Inferior parietal cortex (tissue), 1 donor: ENCODE data around the gene LYPD1.

Source experiments
- DNase-seq: peaks from one replicate; pipeline ENCODE4 v3.0.0-alpha.2; 2016; ENCODE audit errors: extremely low spot score

LYPD1 gene

DNA sequence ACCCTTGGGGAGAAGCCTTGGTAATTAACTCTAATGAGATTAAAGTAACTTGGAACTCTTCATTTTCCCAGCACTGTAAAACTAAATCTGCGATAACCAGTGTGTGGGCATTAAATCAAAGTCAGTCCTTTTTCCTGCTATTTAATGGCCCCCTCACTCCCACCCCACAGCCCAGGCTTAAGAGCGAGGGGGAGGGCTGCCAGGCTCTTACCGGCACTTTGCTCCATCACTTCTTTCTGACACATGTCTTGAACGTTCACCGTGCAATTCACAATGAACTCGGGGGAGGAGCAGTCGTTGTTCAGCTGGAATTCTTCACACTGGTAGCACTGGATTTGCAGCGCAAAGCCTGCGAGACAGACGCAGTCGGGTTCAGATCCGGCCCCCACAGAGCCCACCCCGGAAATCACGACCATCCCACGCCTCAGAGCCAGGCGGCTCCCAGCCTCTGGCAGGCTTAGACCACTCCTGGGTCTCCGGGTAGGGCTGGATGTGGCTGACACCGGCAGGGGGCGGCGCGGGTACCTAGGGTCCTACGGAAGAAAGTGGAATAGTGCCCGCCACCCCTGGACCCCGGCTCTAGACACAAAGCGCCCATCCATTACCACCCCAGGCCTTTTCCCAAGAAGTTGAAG, 1.7 kb downstream of the LYPD1 start:
- DNase-seq, result no peak

DNA sequence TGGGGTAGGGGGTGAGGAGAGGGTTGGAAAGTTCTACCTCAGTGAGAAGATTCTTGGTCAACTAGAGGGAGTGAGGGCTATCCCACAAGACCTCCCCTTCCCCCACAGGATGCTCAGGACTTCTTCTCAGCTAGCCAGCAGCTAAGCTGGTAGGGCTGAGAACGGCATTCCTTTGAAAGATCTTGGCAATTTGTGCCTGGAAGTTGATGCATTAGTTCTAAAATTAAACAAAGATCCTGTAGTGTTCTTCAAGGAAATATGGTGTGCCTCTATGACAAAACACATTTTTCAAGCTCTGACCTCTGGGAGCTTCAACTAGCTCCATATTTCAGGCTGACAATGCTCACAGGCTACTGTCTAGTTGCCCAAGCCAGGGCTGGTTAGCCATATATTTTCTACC, 2.3 kb downstream of the LYPD1 start:
- DNase-seq, result no peak

DNA sequence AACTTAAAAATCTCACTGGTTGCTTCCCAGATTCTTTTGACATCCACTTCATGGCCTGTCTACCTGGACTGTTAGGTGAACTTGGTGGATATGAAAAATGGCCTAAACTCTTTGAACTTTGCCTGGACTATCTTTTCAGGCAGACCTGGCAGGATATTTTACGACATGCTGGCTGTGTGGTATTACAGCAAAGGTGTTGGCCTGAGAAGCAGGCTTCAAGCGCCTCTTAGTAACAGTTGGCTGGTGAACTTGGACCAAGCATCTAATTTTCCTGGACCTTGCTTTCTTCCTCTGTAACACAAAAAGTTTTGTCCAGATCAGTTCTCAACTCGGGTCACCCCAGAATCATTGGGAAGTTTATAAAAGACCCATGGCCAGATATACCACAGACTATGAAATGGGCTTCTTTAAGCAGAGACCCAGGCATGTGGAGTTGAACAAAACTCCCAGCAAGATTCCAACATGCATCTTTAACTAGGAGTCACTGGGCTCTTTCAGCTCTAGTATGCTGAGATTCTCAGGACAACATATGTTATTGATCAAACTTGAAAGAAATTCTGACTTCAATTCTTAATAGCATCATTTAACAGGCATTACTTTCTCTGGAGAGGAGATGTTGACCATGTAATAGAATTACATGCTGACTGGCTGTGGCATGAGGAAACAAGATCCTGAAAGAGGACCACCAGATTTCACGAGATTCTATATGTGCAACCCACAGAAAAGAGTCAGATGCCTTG, 4.4 kb downstream of the LYPD1 start:
- DNase-seq, result no peak

DNA sequence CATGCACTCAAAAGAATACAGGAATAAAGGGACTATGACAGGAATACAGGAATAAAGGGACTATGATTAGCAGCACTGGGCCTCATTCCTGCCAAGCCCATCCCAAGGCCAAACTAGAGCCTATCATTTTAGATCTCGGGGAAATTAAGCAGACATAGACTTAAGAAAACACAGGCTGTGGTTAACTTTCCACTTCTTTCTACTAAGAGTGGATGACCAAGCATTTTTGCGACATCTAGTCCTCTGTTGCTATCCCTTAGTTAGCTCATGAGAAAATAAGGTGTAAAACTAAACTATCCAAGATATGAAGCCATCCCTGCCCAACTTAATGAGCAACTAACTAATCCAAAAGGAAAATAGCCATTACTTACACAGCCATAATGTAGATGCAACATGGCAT, 5.9 kb downstream of the LYPD1 start:
- DNase-seq, result no peak

DNA sequence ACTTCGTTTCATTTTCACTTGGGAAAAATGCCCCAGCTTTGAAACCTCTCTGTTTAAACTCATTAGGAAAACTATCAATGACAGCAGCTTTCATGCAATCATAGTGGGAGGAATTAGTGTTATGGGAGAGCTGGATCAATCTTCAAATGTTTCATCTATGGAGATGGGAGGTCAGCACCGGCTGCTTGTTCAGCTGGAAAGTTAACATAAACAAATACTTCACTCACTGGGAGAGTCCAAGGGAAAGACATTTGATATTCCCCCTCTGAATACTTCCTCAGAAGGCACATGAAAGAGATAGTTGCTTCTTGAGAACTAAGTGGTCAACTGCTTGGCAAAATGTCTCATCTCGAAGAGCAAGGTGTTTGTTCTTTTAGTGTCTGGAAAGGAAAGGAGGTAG, 7.3 kb downstream of the LYPD1 start:
- DNase-seq, result no peak

DNA sequence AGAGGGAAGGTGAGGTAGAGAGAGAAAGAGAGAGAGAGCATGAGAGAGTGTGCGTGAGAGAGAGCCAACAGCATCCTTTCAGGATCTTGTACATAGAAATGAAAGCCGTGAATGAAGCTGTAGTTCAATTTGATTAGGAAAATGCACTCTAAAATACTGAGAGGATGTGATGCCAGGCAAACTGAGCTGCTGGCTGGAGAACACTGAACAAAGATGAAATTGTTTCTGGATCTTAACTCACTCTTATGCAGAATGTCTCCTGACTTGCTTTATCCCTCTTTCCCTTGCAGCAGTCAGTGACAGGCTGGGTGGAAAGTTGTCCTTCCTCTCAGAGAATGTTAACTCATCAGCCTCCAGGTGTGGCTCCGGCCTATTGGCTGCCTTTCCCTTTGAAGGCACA, 10.7 kb downstream of the LYPD1 start:
- DNase-seq, result no peak

DNA sequence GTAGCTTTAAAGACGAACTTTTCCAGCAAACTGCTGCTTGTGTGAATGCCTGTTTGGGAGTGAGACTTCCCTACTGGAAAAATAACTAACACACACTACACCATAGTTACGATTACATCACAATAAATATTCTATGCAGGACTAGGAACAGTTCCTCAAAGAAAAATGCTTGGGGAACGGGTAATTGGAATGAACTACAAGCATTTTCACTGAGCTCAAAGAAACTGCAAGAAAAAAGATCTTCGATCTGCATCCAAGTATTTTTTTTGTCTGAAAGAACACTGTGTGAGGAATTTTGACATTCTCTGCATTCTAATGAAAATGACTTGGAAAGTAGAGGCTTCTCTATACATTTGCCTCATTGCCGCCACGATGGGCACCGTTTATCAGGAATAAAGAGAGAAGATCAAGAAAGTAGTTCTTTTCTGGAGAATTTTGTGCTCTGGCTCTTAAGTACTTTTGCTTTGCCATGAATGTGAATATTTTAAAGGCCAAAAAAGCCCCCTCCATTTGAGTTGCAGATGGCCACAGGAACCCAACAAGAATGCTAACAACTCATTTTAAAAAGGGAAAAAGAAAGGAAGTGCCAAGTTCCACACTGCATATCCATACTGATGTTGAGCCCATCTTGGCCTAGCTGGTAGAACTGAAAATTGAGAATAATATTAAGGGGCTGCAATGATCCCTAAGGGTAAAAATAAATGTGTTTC, 13.6 kb downstream of the LYPD1 start:
- no peak for DNase-seq

DNA sequence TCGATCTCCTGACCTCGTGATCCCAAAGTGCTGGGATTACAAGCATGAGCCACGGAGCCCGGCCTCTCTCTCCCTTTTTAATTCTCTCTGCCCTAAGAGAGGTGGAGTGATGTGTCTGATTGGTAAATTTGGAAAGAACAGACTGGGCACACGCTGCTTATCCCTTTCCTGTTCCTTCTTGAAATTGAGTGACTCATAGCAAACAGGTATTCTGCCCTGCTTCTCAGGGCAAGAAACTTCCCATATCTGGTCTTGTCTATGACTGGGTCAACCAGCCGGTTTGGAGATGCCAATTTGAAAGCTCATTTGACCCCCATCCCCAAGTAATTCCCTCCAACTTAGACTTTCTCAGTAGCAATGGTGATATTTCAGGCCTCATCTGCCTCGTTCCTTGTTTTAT, 15.0 kb downstream of the LYPD1 start:
- DNase-seq, result no peak

DNA sequence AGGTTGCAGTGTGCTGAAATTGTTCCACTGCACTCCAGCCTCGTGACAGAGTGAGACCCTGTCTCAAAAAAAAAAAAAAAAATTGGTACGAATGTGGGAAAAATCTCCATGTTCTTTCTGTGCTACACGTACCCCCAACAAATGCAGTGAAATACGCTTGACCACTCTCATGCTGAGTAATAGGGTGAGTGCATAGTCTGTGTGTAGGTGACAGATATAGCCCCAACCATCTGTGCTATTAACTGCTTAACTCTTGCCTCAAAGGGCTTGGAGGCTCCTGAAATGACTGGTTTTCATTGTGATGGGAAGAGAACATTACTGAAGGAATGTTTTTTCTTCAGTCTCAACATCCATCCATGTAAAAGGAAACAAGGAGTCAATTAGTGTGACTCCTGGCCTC, 15.7 kb downstream of the LYPD1 start:
- no peak for DNase-seq

DNA sequence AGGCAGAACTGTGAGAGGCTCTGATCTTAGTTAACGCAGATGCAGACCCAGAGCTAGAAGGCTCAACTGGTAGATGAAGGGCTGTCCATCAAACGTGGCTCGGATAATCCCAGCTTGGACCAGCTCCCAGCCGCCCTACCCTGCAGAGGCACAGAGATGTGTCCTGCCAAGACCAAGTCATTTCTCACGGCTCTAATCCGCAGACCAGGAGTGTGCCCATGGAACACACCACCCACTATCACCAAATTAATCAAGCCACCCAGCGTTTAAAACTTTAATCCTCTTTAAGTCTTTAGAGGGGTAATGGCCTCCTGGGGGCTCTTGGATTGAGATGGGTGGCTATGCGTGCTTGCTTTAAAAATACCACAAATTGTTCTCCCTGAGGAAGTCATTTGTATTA, 17.5 kb downstream of the LYPD1 start:
- no peak for DNase-seq

DNA sequence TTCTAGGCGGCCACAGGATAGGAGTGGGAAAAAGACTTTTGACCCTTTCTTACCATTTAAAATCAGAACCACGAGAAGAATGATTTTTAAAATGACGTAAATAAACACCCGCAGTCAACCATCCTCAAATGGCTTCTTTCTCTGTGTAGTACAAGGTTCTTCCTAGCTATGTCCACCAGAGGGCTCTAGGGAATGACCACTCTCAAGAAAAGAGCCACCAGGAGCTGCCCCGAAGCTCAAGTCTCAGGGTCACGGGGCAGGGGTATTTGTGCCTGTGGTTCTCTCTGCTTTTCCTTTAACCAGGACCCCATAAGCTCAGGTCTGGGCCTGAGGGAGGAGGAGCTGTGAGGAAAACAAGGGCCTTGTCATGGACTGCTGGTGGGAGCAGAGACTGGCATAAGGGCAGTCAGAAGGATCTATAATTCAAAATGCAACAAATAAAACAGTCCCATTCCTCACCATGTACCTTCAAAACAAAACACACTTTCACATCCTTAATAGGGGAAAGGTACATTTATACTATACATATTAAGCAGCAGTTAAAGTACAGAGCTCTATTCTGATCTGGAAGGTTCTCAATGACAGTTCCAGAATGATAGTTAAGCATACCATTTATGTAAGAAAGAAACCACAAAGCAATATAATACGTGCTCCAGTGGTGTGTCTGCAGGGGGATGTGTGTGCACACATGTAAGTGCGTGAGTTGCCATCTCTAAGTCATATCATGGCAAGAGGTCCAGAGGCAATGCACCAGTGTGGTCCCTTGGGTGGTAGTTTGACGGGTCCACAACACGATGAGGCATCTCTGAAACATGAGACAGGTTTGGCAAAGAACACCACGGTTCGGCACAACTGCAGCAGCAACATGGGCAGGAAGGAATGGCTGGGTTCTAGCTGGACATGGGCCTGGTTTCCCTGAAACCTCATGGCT, 18.6 kb downstream of the LYPD1 start:
- DNase-seq, result peak; percentile 34

DNA sequence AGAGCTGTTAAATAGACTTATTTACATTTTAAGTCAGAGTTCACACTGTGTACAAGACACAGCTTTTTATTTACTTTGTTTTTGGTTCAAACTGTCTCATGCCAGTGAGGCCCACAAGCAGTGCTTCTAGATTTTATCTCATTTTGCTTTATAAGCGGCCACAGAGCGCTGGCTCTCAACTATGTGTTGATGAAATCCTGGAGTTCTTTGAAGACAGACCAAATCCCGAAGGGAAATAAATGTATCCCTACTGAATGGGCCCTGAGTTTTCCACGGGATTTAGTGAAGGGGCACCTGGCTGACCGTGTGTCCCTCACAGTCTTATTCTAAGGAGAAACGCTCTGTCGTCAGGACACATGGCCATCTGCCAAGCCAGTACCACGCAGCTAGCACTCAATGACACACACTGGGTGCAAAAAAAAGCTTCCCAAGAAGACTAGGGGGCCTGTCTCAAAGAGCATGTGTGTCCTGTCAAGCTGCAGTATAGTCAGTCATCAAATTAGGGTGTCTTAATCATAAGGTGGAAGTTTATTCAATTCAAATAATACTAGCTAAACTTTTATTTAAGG, 23.4 kb downstream of the LYPD1 start:
- DNase-seq, result no peak

DNA sequence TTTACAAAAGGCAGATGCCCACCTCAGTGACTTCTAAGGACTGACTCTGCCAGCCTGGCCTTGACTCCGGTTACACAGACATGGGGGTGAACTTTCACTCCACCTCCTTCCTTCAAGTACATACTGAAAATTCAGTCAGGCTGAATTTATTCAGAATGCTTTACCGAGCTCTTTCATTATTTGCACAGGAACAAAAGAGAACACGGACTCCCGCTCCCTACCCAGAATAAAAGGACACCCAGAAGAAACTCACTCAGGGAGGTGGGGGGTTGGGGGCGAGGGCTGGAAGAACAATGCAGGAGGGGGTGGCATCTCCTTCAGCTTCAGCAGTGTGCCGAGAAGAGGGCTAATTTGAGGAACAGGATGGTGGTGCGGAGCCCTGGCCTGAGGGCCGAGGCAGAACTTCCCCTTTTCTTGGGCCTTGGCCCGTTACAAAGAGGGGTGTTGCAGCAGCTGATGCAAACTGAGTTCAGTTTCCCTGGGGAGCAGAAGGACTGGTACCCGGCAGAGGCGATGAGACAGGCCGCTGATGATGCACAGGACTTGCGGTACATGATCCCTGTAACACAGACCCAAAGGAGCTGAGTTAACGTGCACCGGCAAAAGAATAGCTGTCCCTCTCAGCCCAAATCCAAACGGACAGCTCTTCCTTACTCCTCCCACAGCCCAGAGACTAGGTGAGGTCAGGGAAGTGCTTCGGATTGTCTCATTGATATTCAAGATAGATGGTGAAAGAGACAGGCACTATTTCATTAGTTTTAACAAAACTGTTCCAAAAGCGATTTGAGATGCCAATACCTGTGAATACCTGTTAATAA, 24.1 kb downstream of the LYPD1 start:
- DNase-seq, result no peak

DNA sequence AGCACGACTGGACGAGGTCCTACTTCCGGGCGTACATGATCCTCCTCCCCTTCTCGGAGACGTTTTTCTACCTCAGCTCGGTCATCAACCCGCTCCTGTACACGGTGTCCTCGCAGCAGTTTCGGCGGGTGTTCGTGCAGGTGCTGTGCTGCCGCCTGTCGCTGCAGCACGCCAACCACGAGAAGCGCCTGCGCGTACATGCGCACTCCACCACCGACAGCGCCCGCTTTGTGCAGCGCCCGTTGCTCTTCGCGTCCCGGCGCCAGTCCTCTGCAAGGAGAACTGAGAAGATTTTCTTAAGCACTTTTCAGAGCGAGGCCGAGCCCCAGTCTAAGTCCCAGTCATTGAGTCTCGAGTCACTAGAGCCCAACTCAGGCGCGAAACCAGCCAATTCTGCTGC, 24.8 kb downstream of the LYPD1 start:
- no peak for DNase-seq

DNA sequence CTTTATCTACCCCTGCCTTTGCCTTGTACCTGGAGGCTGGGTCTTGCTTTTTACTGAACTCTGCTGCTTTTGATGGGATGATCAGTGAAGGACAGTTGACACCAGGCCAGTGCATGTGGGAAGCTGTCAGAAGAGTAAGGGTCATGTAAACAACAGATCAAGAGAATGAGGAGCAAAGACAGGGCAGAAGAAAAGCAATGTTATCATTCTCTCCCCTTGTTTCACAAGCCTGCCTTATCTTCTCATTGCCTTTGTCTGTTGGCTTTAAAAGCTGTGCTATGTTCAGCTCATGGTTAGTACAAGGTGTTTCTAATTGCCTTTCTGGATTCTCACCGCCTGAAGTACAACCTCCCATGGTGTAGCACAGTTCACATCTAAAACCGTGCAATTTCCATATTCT, 27.6 kb downstream of the LYPD1 start:
- DNase-seq, result no peak

DNA sequence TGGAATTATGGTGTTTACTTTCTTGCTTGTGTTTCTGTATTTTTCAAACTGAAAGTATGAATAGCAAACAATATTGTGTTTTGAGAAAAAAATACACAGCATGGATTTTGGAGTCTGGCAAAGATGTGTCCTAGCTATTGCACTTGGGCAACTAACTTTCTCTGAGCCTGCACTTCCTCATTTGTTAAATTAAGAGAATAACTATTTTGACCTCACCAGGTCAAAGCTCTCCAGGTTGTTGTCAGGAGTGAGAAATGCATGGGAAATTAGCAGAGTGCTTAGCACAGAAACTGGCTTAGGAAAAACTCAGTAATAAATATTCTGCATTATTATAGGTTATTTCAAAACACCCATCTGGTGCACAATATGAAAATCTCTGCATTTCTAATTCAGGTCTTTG, 28.2 kb downstream of the LYPD1 start:
- no peak for DNase-seq

DNA sequence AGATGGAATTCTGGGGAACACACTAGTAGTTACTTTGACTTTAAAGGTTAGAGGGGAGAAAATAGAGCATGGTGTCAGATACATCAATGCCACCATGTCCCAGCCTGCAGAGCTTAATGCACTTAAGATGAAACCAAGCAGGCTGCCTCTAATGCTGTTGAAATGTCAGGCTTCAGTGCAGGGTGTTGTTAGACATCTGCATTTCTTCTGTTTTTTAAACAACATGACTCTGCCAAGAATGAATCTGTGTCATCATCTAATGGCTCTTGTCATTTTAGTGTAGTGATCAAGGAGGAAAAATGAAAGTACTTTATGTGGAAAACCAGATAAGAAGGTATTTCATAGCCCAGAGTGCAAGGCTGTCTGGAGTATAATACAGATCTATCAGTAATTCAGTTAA, 29.9 kb downstream of the LYPD1 start:
- DNase-seq, result no peak

DNA sequence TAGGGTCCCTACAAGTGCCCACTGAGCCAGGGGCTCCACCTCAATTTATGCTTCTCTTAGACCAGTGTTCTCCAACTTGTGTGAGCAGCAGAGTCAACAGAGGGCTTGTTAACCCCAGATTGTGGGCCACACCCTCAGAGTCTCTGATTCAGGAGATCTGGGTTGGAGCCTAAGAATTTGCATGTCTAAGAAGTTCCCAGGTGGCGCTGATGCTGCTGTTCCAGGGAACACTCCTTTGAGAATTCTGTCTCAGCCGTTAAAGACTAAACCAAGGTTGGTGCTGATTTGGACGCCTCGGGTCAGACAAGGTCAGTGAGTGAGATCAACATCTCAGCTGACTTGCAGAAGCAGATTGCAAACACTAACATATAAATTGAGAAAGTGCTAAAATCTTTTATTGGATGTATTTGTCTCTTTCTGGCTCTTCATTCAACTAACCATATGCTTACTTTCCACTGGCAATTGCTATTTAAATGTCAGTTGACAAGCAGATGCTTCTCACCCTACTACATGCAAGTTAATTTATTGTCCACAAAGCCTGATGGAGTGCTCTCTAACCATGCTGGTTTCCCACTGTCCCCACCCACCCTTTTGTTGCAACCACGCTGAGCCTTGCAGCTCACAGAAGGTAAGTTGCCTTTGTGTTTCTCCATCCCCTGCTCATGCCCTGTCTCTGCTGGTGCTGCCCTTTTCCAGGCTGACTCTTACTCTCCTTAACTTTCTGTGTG, 31.5 kb downstream of the LYPD1 start:
- DNase-seq, result no peak

DNA sequence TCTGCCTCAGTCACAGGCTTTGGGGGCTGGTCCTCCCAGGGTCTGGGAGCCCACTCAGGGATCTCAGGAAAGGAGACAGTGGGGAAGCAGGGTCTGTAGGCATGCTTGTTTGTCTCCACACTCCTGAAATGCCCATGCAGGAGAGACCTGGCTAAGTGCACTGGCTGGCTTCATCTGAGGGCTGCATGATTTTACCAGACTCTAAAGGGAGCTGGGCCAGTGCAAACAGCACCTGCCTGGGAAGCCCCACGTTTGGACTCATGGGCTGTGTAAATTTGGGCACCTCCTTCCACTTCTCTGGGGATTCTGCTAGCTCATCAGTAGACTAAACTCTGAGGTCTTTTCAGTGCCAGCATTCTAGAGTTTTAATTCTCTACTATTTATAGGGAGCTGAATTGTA, 33.7 kb downstream of the LYPD1 start:
- no peak for DNase-seq

DNA sequence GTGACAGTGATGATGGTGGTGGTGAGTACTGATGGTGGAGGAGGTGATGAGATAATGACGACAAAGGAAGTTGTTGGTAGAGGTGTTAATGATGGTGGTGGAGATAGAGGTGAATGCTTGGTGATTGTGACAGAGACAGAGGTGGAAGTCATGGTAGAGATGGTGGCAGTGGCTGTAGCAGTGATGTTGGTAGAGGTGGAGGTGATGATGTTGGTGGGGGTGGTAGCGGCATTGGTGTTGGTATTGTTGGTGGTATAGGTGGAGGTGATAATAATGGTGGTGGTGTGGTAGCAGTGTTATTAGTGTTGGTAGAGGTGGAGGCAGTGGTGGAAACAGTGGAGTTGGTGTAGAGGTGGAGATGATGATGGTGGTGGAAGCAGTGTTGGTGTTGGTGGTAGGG, 36.4 kb downstream of the LYPD1 start:
- no peak for DNase-seq
